ENCODE measurements around the gene TFF3. TPM values are rescaled to one million over a fixed set of nuclear protein-coding genes. Genes with fewer than 3 reads are reported as not detected.

The TFF3 gene
- total RNA-seq, 1 donor from 2014 or later = not detected

DNA sequence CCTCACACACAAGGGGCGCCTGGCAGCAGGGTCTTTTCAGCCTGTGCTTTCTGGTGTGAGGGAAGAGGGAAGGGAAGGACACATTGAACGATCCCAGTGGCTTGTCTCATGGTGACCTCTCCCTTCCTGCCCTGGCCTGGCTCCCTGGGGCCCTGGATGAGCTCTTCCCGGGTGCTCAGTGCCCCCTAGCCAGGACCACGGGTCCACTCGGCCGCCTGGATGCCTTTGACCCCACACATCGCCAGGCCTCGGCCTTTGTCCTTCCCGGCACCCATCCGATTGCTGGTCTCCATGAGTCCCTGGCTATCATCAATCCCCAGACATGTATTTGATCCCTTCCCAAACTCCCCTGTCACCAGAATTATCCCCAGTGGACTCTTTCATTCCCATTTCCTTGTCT lies 6.0 kb upstream of the TFF3 start:
- intact Hi-C loops (cut with micrococcal nuclease) = no loop called here

DNA sequence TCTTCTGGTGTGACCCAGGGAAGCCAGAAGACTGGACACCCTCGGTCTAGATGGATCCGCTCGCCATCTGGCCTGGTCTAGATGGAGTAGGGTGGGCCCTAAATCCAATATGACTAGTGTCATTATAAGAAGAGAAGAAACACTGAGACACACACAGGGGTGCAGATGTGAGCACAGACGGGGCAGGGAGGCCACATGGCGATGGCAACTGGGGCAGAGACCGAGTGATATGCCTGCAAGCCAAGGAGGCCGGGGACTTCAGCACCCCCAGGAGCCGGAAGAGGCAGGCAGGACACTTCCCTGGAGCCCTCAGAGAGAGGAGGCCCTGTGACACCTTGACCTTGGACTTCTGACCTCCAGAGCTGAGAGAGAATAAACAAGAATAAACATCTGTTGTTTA lies 5.6 kb upstream of the TFF3 start:
- intact Hi-C loops (cut with micrococcal nuclease) = no loop called here

GRCh38 chr21:42319851-42320572 lies 4.8 kb upstream of the TFF3 start:
- intact Hi-C loops (cut with micrococcal nuclease) = no loop called here

- intact Hi-C loops (cut with micrococcal nuclease) = no loop called here
These were observed 4.2 kb upstream of the TFF3 start for GRCh38 chr21:42319376-42319775.

DNA sequence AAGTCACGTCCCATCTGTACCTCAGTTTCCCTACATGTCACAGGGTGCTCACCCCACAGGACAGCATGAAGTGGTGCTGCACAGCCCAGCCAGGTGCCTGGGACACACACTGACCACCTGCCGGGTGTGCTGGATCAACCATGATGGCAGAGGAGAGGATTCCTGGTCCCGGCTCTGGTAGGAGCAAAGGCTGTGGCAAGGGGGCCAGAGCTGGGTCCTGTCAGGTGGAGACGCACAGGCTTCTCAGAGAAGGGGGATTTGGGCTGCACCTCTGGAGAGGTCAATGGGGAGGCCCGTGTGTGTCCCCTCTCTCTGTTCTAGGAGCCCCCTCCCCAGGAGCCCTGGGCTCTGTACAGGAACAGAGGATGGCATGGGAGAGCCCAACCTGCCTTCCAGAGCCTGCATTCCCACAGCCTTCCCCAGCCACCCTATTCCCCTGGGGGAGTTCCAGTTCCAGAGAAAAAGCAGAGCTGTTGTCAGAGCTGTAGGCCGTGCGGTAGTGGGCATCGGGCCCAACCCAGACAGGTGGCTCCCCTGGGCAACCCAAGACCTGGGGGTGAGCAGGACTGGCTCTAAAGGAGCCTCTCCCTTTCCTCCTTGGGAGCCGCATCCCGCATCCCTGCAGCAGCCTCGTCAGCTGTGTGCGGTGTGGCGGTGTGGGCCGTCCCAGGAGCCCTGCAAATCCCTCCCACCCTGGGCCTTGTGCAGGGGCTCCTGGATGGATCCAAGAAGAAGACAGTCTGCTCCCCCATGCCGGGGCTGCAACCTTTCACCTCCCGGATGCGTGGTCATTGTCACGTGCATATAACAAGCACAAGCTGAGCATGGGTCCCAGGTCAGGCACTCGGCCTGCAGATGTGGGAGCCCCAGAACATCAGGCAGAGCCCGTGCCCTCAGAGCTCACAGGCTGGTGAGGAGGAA lies 2.9 kb upstream of the TFF3 start:
- intact Hi-C loops (cut with micrococcal nuclease) = no loop called here

DNA sequence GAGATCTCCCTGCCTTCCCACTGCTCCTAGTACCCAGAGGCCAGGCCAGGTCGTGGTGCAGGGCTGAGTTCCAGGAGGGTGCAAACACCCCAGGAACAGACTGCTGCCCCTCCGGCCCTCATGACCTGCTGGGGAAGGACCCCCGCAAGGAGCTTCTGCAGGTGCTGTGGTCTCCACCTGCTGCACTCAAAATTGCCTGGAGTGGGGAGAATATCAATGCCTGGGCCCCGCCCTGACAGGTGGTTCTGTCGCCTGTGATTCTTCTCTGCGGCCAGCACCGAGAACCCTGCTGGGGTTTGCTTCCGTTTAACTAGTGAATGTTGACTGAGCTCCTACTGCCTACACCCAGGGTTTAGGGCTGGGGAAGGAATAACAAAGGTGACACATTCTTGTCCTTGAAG lies 2.1 kb upstream of the TFF3 start:
- intact Hi-C loops (cut with micrococcal nuclease) = no loop called here

GRCh38 chr21:42316891-42317290 lies 1.7 kb upstream of the TFF3 start:
- intact Hi-C loops (cut with micrococcal nuclease) = no loop called here

GRCh38 chr21:42314616-42315295 lies 453 bp downstream of the TFF3 start:
- intact Hi-C loops (cut with micrococcal nuclease) = no loop called here

DNA sequence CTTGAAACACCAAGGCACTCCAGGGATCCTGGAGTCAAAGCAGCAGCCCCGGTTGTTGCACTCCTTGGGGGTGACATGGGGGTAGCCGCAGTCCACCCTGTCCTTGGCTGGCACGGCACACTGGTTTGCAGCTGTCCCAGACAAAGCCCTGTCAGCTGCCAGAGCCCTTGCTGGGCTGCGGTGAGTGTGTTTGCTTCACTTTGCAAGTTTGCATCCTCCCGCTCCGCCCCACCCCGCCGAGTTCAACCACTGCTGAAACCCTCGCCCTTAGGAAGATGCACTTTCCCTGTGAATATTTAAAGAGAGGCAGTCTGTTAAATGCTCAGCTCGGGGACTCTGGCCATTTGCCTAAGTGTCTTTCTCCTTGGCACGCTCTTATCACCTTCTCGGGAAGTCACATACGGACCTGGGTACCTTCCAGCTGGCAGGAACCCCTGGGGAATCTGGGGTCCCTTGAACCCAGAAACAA lies 1.7 kb downstream of the TFF3 start:
- intact Hi-C loops (cut with micrococcal nuclease) = no loop called here

GRCh38 chr21:42312626-42313104 lies 2.5 kb downstream of the TFF3 start:
- intact Hi-C loops (cut with micrococcal nuclease) = no loop called here

DNA sequence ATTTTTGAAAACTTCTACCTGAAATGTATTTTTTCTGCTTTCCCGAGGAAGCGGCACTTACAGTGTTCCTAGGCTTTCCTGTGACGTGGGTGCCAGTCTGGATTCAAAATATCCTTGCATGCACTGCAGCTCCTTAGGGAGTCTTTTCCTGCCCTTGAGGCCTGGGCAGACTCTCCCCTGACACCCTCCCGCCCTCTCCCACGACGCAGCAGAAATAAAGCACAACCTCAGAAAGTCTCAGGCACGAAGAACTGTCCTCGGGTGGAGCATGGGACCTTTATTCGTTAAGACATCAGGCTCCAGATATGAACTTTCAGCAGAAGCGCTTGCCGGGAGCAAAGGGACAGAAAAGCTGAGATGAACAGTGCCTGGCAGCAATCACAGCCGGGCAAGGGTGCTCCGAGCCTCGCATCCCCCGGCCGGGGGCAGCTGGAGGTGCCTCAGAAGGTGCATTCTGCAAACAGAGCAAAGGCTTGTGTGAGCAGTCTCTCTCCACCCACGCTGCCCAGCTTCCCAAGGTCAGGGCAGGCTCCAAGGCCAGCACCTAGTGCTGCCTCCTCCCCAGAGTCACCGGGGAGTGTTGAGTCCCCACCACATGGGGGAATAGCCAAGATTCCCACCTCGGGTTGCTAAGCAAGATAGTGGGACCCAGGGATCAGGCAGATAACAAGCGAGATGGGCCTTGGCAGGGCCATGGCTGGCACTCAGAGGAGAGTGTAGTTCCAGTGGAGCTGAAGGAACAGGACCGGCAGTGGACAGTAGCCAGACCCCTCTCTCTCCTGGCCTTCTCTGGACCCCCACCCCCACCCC lies 3.2 kb downstream of the TFF3 start:
- intact Hi-C loops (cut with micrococcal nuclease) = no loop called here

DNA sequence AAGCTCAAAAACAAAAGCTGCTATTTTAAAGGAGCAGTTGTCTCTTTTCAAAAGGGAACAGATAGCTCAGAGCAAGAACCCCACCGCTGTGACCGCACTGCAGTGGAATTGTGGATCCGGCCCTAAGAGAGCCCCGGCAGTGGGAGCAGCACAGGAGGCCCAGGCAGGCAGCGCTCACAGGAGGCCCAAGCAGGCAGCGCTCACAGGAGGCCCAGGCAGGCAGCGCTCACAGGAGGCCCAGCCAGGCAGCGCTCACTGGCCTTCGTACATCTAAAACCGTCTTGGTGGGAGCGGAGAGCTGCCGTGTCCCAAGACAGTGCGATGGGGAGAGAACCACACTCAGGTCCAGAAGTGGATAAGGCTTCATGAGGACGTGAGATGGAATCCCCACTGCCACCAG lies 4.0 kb downstream of the TFF3 start:
- intact Hi-C loops (cut with micrococcal nuclease) = no loop called here

- intact Hi-C loops (cut with micrococcal nuclease) = no loop called here
These were observed 4.7 kb downstream of the TFF3 start for GRCh38 chr21:42310411-42311001.

DNA sequence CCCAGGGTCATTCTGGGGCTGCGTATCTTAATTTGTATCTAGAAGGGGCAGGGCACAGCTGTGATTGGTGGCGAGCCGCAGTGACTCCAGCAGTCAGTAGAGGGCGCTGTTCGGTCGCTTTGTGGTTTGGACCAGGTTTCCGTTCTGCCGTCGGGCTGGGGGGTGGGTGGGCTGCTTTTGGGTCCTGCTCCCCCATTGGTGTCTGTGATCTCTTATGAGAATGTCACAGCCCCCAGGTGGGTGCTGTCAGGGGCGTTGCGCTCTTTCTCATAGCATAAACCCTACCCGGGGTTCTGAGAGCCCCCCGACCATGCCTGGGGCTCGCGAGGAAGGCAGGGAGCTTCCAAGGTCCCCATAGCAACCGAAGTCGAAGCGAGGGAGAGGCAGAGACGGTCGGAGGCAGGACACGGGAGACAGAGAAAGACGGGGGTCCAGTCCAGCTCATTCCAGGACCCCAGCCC lies 5.4 kb downstream of the TFF3 start:
- intact Hi-C loops (cut with micrococcal nuclease) = loop anchor here (1.0 to 5.0 kb wide), 3 partner anchors 141 to 218 kb away; no protein-coding TSS in a partner anchor

GRCh38 chr21:42308914-42309752 lies 6.1 kb downstream of the TFF3 start:
- intact Hi-C loops (cut with micrococcal nuclease) = loop anchor here (1.0 to 5.0 kb wide), 3 partner anchors 141 to 218 kb away; no protein-coding TSS in a partner anchor

- intact Hi-C loops (cut with micrococcal nuclease) = loop anchor here (5.0 kb wide), 2 partner anchors 161 to 219 kb away; no protein-coding TSS in a partner anchor
These were observed 6.9 kb downstream of the TFF3 start for GRCh38 chr21:42308161-42308913.

DNA sequence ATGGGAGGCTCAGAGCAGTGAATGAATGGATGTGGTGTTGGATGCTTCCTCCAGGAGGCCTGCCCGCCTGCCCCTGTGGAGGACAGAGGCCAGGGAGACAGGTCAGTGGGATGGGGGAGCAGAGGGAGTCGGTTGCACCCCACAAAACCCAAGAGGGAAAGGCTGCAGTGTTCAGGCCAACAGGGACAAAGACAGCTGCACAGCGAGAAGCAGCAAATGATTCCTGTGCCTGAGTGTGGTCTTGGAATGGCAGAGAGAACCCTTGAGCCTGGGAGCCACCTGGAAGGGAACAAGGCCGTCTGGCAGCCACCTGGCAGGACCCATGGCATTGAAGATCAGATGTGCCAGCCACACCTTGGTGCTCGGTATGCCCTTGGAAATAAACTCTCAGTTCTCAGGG lies 8.1 kb downstream of the TFF3 start:
- intact Hi-C loops (cut with micrococcal nuclease) = loop anchor here (5.0 kb wide), 2 partner anchors 160 to 220 kb away; no protein-coding TSS in a partner anchor

DNA sequence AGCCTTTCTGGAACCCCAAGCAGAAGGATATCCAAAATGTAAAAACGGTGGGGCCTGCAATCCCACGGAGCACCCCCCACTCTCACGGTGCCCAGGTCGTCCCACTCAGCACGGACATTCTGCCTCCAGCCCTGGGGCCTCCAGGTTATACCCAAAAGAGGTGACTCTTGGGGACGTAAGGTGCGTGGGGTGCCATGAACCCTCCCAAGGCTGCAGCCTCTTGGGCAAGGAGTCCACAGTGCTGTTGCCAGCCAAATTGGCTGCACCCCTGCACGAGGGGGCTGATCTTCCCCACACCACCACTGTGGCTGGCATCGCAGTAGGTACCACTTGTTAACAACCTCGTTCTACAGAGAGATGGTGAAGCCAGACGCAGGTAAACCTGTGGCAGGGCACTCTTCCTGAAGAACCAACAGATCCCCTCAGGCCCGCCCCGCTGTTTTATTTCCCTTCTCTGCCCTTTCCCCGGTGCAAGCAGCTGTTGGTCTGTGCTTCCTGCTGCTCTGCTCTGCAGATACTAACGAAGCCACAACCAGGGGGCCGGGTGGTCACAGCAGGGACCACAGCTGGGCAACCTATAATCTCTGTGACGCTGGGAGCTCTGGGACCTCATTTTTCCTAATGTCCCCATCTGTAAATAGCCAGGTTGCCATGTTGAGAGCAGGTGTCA lies 8.7 kb downstream of the TFF3 start:
- intact Hi-C loops (cut with micrococcal nuclease) = loop anchor here (5.0 kb wide), 2 partner anchors 159 to 221 kb away; no protein-coding TSS in a partner anchor
